B cell (primary cell): ENCODE measurements around the gene HRNR.

Experiments used
- EZH2 ChIP-seq: IDR thresholded peaks from 2 replicates; pipeline ENCODE4 v1.6.1; 2012; ENCODE audit warnings: borderline replicate concordance, low read depth, mild to moderate bottlenecking, moderate library complexity, low read length; ENCODE audit not compliant: insufficient read depth, poor library complexity, severe bottlenecking
- TF ChIP-seq, protein P1 (sequence below): fragments of 200-600 bp; IDR thresholded peaks from one replicate; pipeline ENCODE4 v1.8.0; 2022; ENCODE audit warnings: antibody characterized with exemption, mild to moderate bottlenecking

DNA sequence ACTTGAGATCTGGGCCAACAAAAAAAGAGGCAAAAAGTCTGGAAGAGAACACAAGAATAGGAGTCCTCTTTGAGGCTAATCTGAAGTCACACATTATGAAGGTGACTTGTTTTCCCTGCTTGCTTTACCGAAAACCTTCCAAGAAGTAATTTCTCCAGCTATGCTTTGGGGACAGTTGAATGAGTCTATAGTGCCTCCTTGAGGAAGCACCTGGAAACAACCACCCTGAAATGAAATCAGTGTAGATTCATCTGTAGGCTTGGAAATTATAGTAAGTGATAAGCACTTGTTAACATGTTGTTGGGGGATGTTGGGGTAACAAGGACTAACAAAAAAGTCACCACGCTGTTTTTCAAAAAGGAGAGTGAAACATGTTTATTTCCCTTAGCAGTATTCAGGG, 41.6 kb downstream of the HRNR start:
- TF ChIP-seq EZH2: no peak
- TF ChIP-seq, protein P1, sequence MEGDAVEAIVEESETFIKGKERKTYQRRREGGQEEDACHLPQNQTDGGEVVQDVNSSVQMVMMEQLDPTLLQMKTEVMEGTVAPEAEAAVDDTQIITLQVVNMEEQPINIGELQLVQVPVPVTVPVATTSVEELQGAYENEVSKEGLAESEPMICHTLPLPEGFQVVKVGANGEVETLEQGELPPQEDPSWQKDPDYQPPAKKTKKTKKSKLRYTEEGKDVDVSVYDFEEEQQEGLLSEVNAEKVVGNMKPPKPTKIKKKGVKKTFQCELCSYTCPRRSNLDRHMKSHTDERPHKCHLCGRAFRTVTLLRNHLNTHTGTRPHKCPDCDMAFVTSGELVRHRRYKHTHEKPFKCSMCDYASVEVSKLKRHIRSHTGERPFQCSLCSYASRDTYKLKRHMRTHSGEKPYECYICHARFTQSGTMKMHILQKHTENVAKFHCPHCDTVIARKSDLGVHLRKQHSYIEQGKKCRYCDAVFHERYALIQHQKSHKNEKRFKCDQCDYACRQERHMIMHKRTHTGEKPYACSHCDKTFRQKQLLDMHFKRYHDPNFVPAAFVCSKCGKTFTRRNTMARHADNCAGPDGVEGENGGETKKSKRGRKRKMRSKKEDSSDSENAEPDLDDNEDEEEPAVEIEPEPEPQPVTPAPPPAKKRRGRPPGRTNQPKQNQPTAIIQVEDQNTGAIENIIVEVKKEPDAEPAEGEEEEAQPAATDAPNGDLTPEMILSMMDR: no peak
